HL-60 (cell line): ENCODE data around the gene EFL1.
"Not testable (repeated sequence)": the region's sequence is repeated elsewhere in the genome, so short reads cannot be mapped to it uniquely, and the experiment has no call there.

Source experiments
- DNase-seq, 2 experiments: peaks; one replicate each; pipeline ENCODE4 v3.0.0-alpha.2; 2010 to 2020; ENCODE audit warnings: low read depth in 1 of 2, low spot score in 1 of 2
- H3K27ac ChIP-seq: fragments of 250-450 bp; sonication (Bioruptor Pico); replicated peaks from 2 replicates; pipeline ENCODE4 v1.5.1; 2020; ENCODE audit warnings: mild to moderate bottlenecking, moderate library complexity
- H3K27me3 ChIP-seq: fragments of 250-450 bp; sonication (Bioruptor Pico); 2 replicates; pipeline ENCODE4 v1.5.1; 2021; ENCODE audit warnings: mild to moderate bottlenecking, moderate library complexity; ENCODE audit not compliant: insufficient read depth, poor library complexity, severe bottlenecking
- H3K4me3 ChIP-seq: replicated peaks from 2 replicates; pipeline ENCODE4 v1.5.1; 2011; ENCODE audit warnings: mild to moderate bottlenecking, control low read depth, low read length; ENCODE audit not compliant: insufficient read depth
- CTCF ChIP-seq: IDR thresholded peaks from one replicate; pipeline ENCODE4 v1.5.1; 2011; ENCODE audit warnings: low read length, control low read depth, inconsistent platforms; ENCODE audit not compliant: insufficient read depth
- GABPA ChIP-seq: IDR thresholded peaks from 2 replicates; pipeline ENCODE4 v1.6.1; 2012; ENCODE audit warnings: low read depth
- POLR2AphosphoS5 ChIP-seq: IDR thresholded peaks from 2 replicates; pipeline ENCODE4 v1.6.1; 2012; ENCODE audit warnings: low read depth
- REST ChIP-seq: IDR thresholded peaks from 2 replicates; pipeline ENCODE4 v1.6.1; 2012; ENCODE audit warnings: low read depth; ENCODE audit not compliant: insufficient replicate concordance
- SPI1 ChIP-seq: IDR thresholded peaks from 2 replicates; pipeline ENCODE4 v1.6.1; 2012; ENCODE audit warnings: low read depth, mild to moderate bottlenecking, borderline replicate concordance
- long read RNA-seq: library from polyadenylated mRNA; unstranded; transcript quantifications from one replicate; pipeline ENCODE4 v2.0.0, GENCODE V29; 2020

Gene EFL1
- long read RNA-seq, transcript EFL1-201 (20 exons, 3,675 nt) = major isoform, 125 of 202 reads
- long read RNA-seq, partial matches to known transcripts = 54 of 202 reads
- long read RNA-seq, other reads (novel, unspliced or antisense) = 22 of 202 reads

- peak; percentile 70 to 95 for DNase-seq
- H3K4me3 ChIP-seq = peak within 1 kb of the TSS; percentile 92
- H3K27me3 ChIP-seq = no peaks in the 10 kb centered on the region
- TF ChIP-seq GABPA (no peak; the same call in 1 of the 2 replicates), POLR2AphosphoS5 (no peak), REST (no peak), SPI1 (no peak), CTCF (no peak)
- H3K27ac ChIP-seq = peak within 1 kb of the TSS; percentile 75
Observed at GRCh38 chr15:82262422-82263026, at the start of gene EFL1, which contains the start of gene SAXO2. TSS of gene EFL1 (minus strand) at chr15:82262734. CDS start at chr15:82261778, 956 bp downstream. TSS of gene SAXO2 (plus strand) at chr15:82262818. CDS start at chr15:82262880, 62 bp downstream.

GRCh38 chr15:82311321-82311720 lies 48.8 kb upstream of the EFL1 start:
- H3K27ac ChIP-seq, H3K27me3 ChIP-seq, H3K4me3 ChIP-seq, DNase-seq: not testable (repeated sequence)

- H3K27me3 ChIP-seq = no peaks in the 10 kb centered on the region
- no peak for DNase-seq
- no peak for TF ChIP-seq SPI1
- TF ChIP-seq REST = no peak
- no peak for TF ChIP-seq GABPA
- TF ChIP-seq CTCF = no peak
- TF ChIP-seq POLR2AphosphoS5 = no peak
- H3K4me3 ChIP-seq = no peak overlapping the region
- no peak overlapping the region for H3K27ac ChIP-seq
Observed at GRCh38 chr15:82309802-82310201, 47.3 kb upstream of the EFL1 start.

GRCh38 chr15:82307714-82308081 lies 45.2 kb upstream of the EFL1 start:
- Histone ChIP-seq H3K4me3 (no peak overlapping the region), H3K27ac (no peak overlapping the region), H3K27me3 (no peaks in the 10 kb centered on the region)
- TF ChIP-seq REST = no peak
- no peak for DNase-seq
